Ishikawa (cell line): ENCODE measurements around the gene ZNF414.

Experiments
- CEBPB ChIP-seq: IDR thresholded peaks from 2 replicates; pipeline ENCODE4 v1.6.1; 2012
- CREB1 ChIP-seq: IDR thresholded peaks from 2 replicates; pipeline ENCODE4 v1.6.1; 2012; ENCODE audit warnings: low read depth
- EGR1 ChIP-seq: IDR thresholded peaks from 2 replicates; pipeline ENCODE4 v1.6.1; 2012
- EP300 ChIP-seq: IDR thresholded peaks from 2 replicates; pipeline ENCODE4 v1.6.1; 2012; ENCODE audit warnings: borderline replicate concordance
- FOXM1 ChIP-seq: IDR thresholded peaks from 2 replicates; pipeline ENCODE4 v1.6.1; 2012; ENCODE audit warnings: low read depth, borderline replicate concordance
- MAX ChIP-seq: IDR thresholded peaks from 2 replicates; pipeline ENCODE4 v1.6.1; 2012
- NFIC ChIP-seq: IDR thresholded peaks from 2 replicates; pipeline ENCODE4 v1.6.1; 2012
- RAD21 ChIP-seq: IDR thresholded peaks from 2 replicates; pipeline ENCODE4 v1.6.1; 2012; ENCODE audit warnings: low read depth
- REST ChIP-seq: IDR thresholded peaks from 2 replicates; pipeline ENCODE4 v1.6.1; 2012; ENCODE audit warnings: low read depth, mild to moderate bottlenecking
- TAF1 ChIP-seq: IDR thresholded peaks from 2 replicates; pipeline ENCODE4 v1.6.1; 2012; ENCODE audit warnings: low read depth, mild to moderate bottlenecking
- TCF12 ChIP-seq: IDR thresholded peaks from 2 replicates; pipeline ENCODE4 v1.6.1; 2012; ENCODE audit warnings: low read depth
- TEAD4 ChIP-seq: IDR thresholded peaks from 2 replicates; pipeline ENCODE4 v1.6.1; 2012
- USF1 ChIP-seq: IDR thresholded peaks from 2 replicates; pipeline ENCODE4 v1.6.1; 2012
- YY1 ChIP-seq: IDR thresholded peaks from 2 replicates; pipeline ENCODE4 v1.6.1; 2012; ENCODE audit warnings: low read depth
- ZBTB7A ChIP-seq: IDR thresholded peaks from 2 replicates; pipeline ENCODE4 v1.6.1; 2012; ENCODE audit warnings: low read depth

The ZNF414 gene

GRCh38 chr19:8510589-8511115 is 3.3 kb downstream of the ZNF414 start:
- TF ChIP-seq TEAD4 (no peak), EP300 (no peak), YY1 (no peak), REST (no peak), ZBTB7A (no peak)

GRCh38 chr19:8506402-8506957 is 7.5 kb downstream of the ZNF414 start:
- TF ChIP-seq FOXM1, result no peak
- TF ChIP-seq NFIC, result no peak
- TF ChIP-seq REST, result no peak
- TF ChIP-seq TEAD4, result no peak
- no peak for TF ChIP-seq CEBPB

GRCh38 chr19:8505680-8506401 is 8.1 kb downstream of the ZNF414 start:
- TF ChIP-seq RAD21 (peak; percentile 65), EP300 (no peak), EGR1 (peak; percentile 61), NFIC (0 out of 2 replicates have a peak, but pooled peaks have one; percentile 37), CEBPB (no peak), FOXM1 (no peak), TAF1 (no peak), MAX (peak; percentile 81), TEAD4 (peak; percentile 22; the same call in 1 of the 2 replicates), ZBTB7A (peak; percentile 84), YY1 (no peak), CREB1 (no peak), USF1 (peak; percentile 74), TCF12 (peak; percentile 50; the same call in 1 of the 2 replicates)

GRCh38 chr19:8504919-8505318 is 9.0 kb downstream of the ZNF414 start:
- no peak for TF ChIP-seq USF1
- TF ChIP-seq CREB1, result no peak
- no peak for TF ChIP-seq YY1
- TF ChIP-seq EGR1, result no peak
- no peak for TF ChIP-seq CEBPB
- no peak for TF ChIP-seq TCF12
- no peak for TF ChIP-seq TAF1
- no peak for TF ChIP-seq NFIC

GRCh38 chr19:8504171-8504570 is 9.8 kb downstream of the ZNF414 start:
- TF ChIP-seq EP300 (no peak), CREB1 (no peak), TAF1 (no peak), MAX (no peak), EGR1 (no peak), TEAD4 (no peak), CEBPB (no peak), FOXM1 (no peak), REST (no peak), ZBTB7A (no peak), NFIC (no peak), RAD21 (no peak), TCF12 (no peak), USF1 (no peak), YY1 (no peak)
